ENCODE measurements around the gene FBXO10. TPM values are rescaled to one million over a fixed set of nuclear protein-coding genes. Genes with fewer than 3 reads are reported as not detected.

Gene FBXO10, protein sequence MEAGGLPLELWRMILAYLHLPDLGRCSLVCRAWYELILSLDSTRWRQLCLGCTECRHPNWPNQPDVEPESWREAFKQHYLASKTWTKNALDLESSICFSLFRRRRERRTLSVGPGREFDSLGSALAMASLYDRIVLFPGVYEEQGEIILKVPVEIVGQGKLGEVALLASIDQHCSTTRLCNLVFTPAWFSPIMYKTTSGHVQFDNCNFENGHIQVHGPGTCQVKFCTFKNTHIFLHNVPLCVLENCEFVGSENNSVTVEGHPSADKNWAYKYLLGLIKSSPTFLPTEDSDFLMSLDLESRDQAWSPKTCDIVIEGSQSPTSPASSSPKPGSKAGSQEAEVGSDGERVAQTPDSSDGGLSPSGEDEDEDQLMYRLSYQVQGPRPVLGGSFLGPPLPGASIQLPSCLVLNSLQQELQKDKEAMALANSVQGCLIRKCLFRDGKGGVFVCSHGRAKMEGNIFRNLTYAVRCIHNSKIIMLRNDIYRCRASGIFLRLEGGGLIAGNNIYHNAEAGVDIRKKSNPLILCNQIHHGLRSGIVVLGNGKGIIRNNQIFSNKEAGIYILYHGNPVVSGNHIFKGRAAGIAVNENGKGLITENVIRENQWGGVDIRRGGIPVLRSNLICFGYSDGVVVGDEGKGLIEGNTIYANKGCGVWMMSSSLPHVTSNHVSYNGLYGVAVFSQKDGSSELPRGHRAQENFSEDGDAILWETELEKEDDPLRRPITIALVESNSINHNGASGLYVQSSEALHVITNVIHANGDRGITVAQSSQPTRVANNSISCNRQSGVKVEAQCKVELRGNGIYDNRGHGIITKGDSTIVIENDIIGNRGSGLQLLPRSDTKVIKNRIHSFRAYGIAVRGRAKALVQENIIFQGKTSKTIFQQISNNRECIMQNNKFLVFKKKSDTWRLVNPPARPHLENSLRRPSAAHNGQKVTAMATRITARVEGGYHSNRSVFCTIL
- total RNA-seq: 1 to 10 TPM; 3.0 to 7.2 (median 4.7) TPM
- polyA plus RNA-seq: 1 to 10 TPM; 3.2 to 6.7 TPM
- long read RNA-seq, donor 1, partial matches to known transcripts: 6 of 8 reads
- long read RNA-seq, donor 1, other reads (novel, unspliced or antisense): 2 of 8 reads
- long read RNA-seq, donor 2, full-length matches to known transcripts: 4 of 4 reads
- long read RNA-seq, donor 2, partial matches to known transcripts: 0 of 4 reads
- long read RNA-seq, donor 2, other reads (novel, unspliced or antisense): 0 of 4 reads
- long read RNA-seq, donor 3, full-length matches to known transcripts: 6 of 7 reads
- long read RNA-seq, donor 3, partial matches to known transcripts: 0 of 7 reads
- long read RNA-seq, donor 3, other reads (novel, unspliced or antisense): 1 of 7 reads

DNA sequence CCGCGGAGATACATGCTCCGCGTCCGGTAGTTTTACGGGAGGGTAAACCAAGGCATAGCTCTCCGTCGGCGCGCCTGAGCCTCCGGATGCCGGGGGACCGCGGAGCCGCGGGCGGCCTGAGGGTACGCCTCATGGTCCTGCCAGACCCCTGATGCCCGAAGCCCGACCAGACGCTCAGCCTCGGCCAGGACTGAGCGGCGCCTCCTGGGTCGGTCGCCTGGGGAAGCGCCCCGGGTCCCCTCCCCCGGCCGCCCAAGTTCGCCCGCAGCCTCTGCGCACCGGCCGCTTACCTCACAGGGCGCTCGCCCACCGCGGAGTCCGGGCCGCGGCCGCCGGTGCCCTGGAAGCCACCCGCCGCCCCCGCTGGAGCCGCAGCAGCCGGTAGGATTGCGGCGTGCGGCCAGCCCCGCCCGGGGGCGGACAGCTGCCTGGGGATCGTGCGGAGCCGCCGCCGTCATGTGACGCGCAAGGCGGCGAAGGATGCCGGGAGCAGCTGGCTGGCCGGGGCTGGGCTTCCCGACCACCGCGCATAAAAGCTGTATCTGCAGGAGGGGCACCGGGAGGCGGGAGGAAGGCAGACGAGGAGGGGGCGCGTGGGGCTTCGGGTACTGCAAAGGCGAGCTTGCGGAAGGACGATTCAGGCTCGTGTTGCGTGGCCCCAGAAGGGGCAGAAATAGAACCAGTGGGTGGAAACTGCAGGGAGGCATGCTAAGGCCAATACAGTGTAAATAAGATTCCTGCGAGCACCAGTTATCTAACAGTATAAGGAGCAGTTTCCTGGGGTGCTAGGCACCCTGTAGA lies at the start of gene FBXO10:
TSS of gene FBXO10 (minus strand) at position 460 of the 801 bp plus-strand sequence. CDS start 34,612 bp downstream, outside the sequence.
- H3K4me3 ChIP-seq: peak within 1 kb of the TSS; percentile 54
- no peaks in the 10 kb centered on the region for H3K36me3 ChIP-seq
- no peak for TF ChIP-seq POLR2A (IDR thresholded peaks at IDR 0.05)
- TF ChIP-seq EP300 (IDR thresholded peaks at IDR 0.05): no peak
- TF ChIP-seq, protein P1, sequence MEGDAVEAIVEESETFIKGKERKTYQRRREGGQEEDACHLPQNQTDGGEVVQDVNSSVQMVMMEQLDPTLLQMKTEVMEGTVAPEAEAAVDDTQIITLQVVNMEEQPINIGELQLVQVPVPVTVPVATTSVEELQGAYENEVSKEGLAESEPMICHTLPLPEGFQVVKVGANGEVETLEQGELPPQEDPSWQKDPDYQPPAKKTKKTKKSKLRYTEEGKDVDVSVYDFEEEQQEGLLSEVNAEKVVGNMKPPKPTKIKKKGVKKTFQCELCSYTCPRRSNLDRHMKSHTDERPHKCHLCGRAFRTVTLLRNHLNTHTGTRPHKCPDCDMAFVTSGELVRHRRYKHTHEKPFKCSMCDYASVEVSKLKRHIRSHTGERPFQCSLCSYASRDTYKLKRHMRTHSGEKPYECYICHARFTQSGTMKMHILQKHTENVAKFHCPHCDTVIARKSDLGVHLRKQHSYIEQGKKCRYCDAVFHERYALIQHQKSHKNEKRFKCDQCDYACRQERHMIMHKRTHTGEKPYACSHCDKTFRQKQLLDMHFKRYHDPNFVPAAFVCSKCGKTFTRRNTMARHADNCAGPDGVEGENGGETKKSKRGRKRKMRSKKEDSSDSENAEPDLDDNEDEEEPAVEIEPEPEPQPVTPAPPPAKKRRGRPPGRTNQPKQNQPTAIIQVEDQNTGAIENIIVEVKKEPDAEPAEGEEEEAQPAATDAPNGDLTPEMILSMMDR (IDR thresholded peaks at IDR 0.05): no peak
- no peaks in the 10 kb centered on the region for H3K27me3 ChIP-seq
- H3K9me3 ChIP-seq: no peaks in the 10 kb centered on the region
- peak within 1 kb of the TSS; percentile 25 to 53 for H3K27ac ChIP-seq
- intact Hi-C loops (cut with DNase I): loop anchor here in 1 of 4 donors (10.0 kb wide), 2 partner anchors 161 to 209 kb away; partner anchors contain the start of gene EXOSC3
- DNase-seq: peak; percentile 61 to 82 (median 70)
- peaks cover 4% of the 10 kb centered on the region for H3K4me1 ChIP-seq (ENCODE audit: insufficient read depth)
- WGBS, 3 donors: 0 to 2% (median 0%) methylated on average over 30 to 81 of the region's 81 CpGs

DNA sequence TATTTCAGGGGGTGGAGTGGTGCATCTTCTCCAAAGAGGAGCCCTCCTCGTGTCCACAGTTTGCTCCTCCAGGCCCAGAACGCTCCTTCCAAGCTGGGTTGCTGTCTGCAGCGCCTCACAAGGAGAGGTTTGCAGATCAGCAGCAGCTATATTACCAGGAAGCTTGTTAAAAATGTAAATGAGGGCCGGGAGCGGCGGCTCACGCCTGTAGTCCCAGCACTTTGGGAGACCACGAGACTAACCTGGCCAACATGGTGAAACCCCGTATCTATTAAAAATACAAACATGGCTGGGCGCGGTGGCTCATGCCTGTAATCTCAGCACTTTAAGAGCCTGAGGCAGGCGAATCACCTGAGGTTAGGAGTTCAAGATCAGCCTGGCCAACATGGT lies 49.6 kb upstream of the FBXO10 start:
- Histone ChIP-seq H3K4me1 (ENCODE audit: insufficient read depth) (no peaks in the 10 kb centered on the region), H3K4me3 (no peak overlapping the region), H3K36me3 (no peaks in the 10 kb centered on the region), H3K27ac (no peak overlapping the region), H3K9me3 (no peaks in the 10 kb centered on the region), H3K27me3 (no peaks in the 10 kb centered on the region)
- DNase-seq: no peak
- intact Hi-C loops (cut with DNase I): no loop called here
- TF ChIP-seq, protein P1 (IDR thresholded peaks at IDR 0.05): no peak
- no peak for TF ChIP-seq EP300 (IDR thresholded peaks at IDR 0.05)
- no peak for TF ChIP-seq POLR2A (IDR thresholded peaks at IDR 0.05)
- WGBS, 3 donors: 82 to 86% (median 83%) methylated on average over 12 of the region's 12 CpGs

DNA sequence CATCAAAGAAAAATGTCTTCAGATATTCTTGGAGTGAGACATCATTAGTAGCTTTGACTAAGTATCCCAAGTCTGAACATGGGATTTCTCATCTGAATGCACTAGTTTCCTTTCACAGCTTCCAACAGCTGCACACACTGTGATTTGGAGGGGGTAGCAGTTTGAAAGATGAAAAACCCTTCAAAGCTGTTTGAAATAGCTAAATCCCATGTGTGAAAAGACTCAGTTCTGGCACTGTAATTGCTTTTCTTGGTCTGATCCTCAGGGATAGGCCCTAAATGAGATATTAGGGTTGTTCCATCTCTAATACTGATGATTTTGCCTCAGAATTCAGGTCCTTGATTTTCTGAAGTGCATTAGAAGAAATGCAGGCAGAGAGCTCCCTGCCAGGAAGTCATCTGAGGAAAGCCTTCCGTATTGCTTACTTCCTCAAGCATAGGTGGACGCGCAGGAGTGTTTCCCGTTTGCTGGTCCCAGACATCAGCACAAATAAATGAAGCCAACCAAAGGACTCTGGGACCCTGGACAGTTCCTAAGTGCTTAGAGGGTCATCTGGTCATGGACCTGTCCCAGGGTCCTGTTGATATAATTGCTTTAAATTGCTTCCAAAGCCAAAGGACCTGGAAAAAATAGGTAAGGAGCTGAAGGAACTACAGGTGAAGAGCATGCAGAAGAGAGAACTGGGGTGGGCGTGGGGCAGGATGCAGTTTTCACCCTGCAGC lies 49.0 kb upstream of the FBXO10 start:
- Histone ChIP-seq H3K27me3 (no peaks in the 10 kb centered on the region), H3K4me3 (no peak overlapping the region), H3K27ac (no peak overlapping the region), H3K4me1 (ENCODE audit: insufficient read depth) (no peaks in the 10 kb centered on the region), H3K9me3 (no peaks in the 10 kb centered on the region), H3K36me3 (no peaks in the 10 kb centered on the region)
- intact Hi-C loops (cut with DNase I): no loop called here
- WGBS, 3 donors: 80 to 86% (median 81%) methylated on average over 5 of the region's 5 CpGs
- no peak for DNase-seq
- TF ChIP-seq EP300 (IDR thresholded peaks at IDR 0.05) (no peak), POLR2A (IDR thresholded peaks at IDR 0.05) (no peak)

DNA sequence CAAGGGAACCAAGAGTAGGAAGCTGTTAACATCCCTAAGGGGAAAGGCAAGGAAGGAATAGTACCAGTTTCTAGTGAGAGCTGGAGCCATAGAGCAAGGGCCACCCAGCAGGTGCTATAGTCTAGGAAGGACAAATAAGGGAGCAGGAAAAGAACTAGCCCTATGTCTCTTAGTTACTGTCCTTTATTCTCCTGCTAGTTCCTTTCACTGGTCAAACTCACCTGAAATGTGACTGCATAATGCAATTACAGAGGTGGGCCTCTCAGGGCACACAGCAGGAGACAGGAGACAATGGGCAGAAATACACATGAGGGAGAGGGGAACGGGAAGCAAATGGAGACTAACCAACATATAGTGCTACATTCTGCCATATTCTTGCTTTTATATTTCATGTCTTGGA lies 47.9 kb upstream of the FBXO10 start:
- TF ChIP-seq, protein P1 (IDR thresholded peaks at IDR 0.05): no peak
- no peak for TF ChIP-seq POLR2A (IDR thresholded peaks at IDR 0.05)
- no peak for TF ChIP-seq EP300 (IDR thresholded peaks at IDR 0.05)
- Histone ChIP-seq H3K4me1 (ENCODE audit: insufficient read depth) (no peaks in the 10 kb centered on the region), H3K27ac (no peak overlapping the region), H3K4me3 (no peak overlapping the region), H3K9me3 (no peaks in the 10 kb centered on the region), H3K36me3 (no peaks in the 10 kb centered on the region), H3K27me3 (no peaks in the 10 kb centered on the region)
- DNase-seq: no peak
- WGBS, 3 donors: 68 to 80% (median 79%) methylated on average over 1 of the region's 1 CpG
- intact Hi-C loops (cut with DNase I): no loop called here
